GM19463 (cell line): ENCODE results near the gene SPACA7.

ENCODE experiments used
- ATAC-seq: cut with Tn5 transposase; IDR thresholded peaks from one replicate; pipeline ENCODE4 v1.9.1; 2021; ENCODE audit warnings: mild to moderate bottlenecking, moderate library complexity; ENCODE audit not compliant: unreplicated experiment

Gene SPACA7

GRCh38 chr13:112446867-112447266 is 70.7 kb downstream of the SPACA7 start:
- no peak for ATAC-seq

- ATAC-seq, result no peak
These were observed 71.2 kb downstream of the SPACA7 start for GRCh38 chr13:112447306-112447705.

- no peak for ATAC-seq
These were observed 71.8 kb downstream of the SPACA7 start for GRCh38 chr13:112447761-112448603.

- ATAC-seq, result no peak
These were observed 72.7 kb downstream of the SPACA7 start for GRCh38 chr13:112448621-112449544.

GRCh38 chr13:112449545-112449930 is 73.4 kb downstream of the SPACA7 start:
- no peak for ATAC-seq

GRCh38 chr13:112450118-112450903 is 74.2 kb downstream of the SPACA7 start:
- no peak for ATAC-seq

GRCh38 chr13:112450904-112451240 is 74.7 kb downstream of the SPACA7 start:
- ATAC-seq, result no peak

GRCh38 chr13:112451512-112452379 is 75.6 kb downstream of the SPACA7 start:
- ATAC-seq, result no peak

- no peak for ATAC-seq
These were observed 76.4 kb downstream of the SPACA7 start for GRCh38 chr13:112452380-112453206.

- no peak for ATAC-seq
These were observed 77.2 kb downstream of the SPACA7 start for GRCh38 chr13:112453207-112453829.

GRCh38 chr13:112453874-112454647 is 77.9 kb downstream of the SPACA7 start:
- ATAC-seq, result no peak

- no peak for ATAC-seq
These were observed 78.6 kb downstream of the SPACA7 start for GRCh38 chr13:112454648-112455334.

- no peak for ATAC-seq
These were observed 79.4 kb downstream of the SPACA7 start for GRCh38 chr13:112455476-112456059.

- ATAC-seq, result no peak
These were observed 80.2 kb downstream of the SPACA7 start for GRCh38 chr13:112456138-112457056.

- ATAC-seq, result no peak
These were observed 80.9 kb downstream of the SPACA7 start for GRCh38 chr13:112457081-112457480.

GRCh38 chr13:112457485-112457884 is 81.3 kb downstream of the SPACA7 start:
- no peak for ATAC-seq
